IPS DF 4.7 (cell line): Measurements from ENCODE around the gene RBPMS2.
A peak's percentile ranks its signal among the peaks of the same experiment; 100 is the strongest.
"Not testable (repeated sequence)": the region's sequence is repeated elsewhere in the genome, so short reads cannot be mapped to it uniquely, and the experiment has no call there.

ENCODE experiments used
- DNase-seq: peaks from one replicate; pipeline ENCODE4 v3.0.0-alpha.2; 2013; ENCODE audit warnings: low spot score; ENCODE audit errors: extremely low read depth

RBPMS2 gene

GRCh38 chr15:64775551-64776401 is at the start of gene RBPMS2:
TSS of gene RBPMS2 (minus strand) at chr15:64775589. CDS start at chr15:64775319, 270 bp downstream.
- no peak for DNase-seq

- DNase-seq = no peak
These were observed 49.6 kb upstream of the RBPMS2 start for GRCh38 chr15:64824929-64825430.

GRCh38 chr15:64816452-64816851 is 41.1 kb upstream of the RBPMS2 start:
- no peak for DNase-seq

- DNase-seq = not testable (repeated sequence)
These were observed 39.6 kb upstream of the RBPMS2 start for GRCh38 chr15:64814965-64815364.

- not testable (repeated sequence) for DNase-seq
These were observed 38.9 kb upstream of the RBPMS2 start for GRCh38 chr15:64814283-64814682.

GRCh38 chr15:64813075-64813474 is 37.7 kb upstream of the RBPMS2 start:
- DNase-seq = no peak

- no peak for DNase-seq
These were observed 35.3 kb upstream of the RBPMS2 start for GRCh38 chr15:64810497-64811326.

- no peak for DNase-seq
These were observed 34.5 kb upstream of the RBPMS2 start for GRCh38 chr15:64809649-64810496.

GRCh38 chr15:64808785-64809453 is 33.5 kb upstream of the RBPMS2 start:
- DNase-seq = no peak

- DNase-seq = peak; percentile 94
These were observed 32.4 kb upstream of the RBPMS2 start for GRCh38 chr15:64807751-64808222.

- no peak for DNase-seq
These were observed 31.8 kb upstream of the RBPMS2 start for GRCh38 chr15:64807051-64807749.

- DNase-seq = no peak
These were observed 31.1 kb upstream of the RBPMS2 start for GRCh38 chr15:64806509-64806908.

GRCh38 chr15:64804619-64805018 is 29.2 kb upstream of the RBPMS2 start:
- DNase-seq = no peak

- no peak for DNase-seq
These were observed 28.1 kb upstream of the RBPMS2 start for GRCh38 chr15:64803526-64803925.

- DNase-seq = no peak
These were observed 25.1 kb upstream of the RBPMS2 start for GRCh38 chr15:64800476-64800875.

GRCh38 chr15:64798905-64799304 is 23.5 kb upstream of the RBPMS2 start:
- not testable (repeated sequence) for DNase-seq

- DNase-seq = not testable (repeated sequence)
These were observed 20.5 kb upstream of the RBPMS2 start for GRCh38 chr15:64795921-64796320.

- DNase-seq = not testable (repeated sequence)
These were observed 19.9 kb upstream of the RBPMS2 start for GRCh38 chr15:64795299-64795698.

GRCh38 chr15:64792282-64792681 is 16.9 kb upstream of the RBPMS2 start:
- DNase-seq = no peak

GRCh38 chr15:64791401-64791800 is 16.0 kb upstream of the RBPMS2 start:
- no peak for DNase-seq
